ENCODE data around the gene TRAIP. TPM values are rescaled to one million over a fixed set of nuclear protein-coding genes. Genes with fewer than 3 reads are reported as not detected.

TRAIP gene
- total RNA-seq, 6 donors from 2014 or later: 1.4 to 9.4 (median 3.5) TPM

DNA sequence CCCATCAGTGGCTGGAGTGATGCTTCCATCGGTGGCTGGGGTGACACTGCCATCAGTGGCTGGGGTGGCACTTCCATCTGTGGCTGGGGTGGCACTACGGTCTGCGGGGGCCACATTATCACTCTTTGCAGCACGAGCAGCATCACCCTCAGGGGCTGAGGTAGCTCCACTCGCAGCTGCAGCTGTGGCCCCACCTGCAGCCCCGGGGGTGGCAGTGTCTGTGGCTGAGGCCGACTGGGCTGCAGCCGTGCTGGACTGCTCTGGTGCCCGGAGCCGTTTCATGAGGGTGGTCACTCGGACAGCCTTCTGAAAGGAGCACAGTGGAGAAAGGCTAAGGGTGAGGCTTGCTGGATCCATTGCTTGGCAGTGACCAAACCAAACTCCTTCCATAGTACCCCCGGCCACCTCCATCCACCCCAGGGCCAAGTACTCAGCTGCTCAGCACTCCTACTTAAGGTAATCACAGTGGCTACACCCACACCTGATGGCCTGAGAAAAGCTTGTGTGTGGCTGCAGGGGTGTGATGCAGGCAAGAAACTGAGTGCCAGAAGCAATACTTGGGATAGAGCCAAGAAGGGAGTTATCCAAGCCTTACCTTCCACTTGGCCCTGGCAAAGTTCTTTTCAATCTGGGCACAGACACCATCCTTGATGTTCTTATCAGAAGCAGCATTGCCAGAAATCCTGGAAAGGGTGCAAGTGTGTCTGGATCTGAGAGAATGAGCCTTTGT is 3.4 kb upstream of the TRAIP start:
- DNase-seq (peak in 1 of 2 donors; percentile 69), ATAC-seq (ENCODE audit: low FRiP score in 2 of 2) (no peak)
- Histone ChIP-seq H3K9me3 (no peaks in the 10 kb centered on the region), H3K27me3 (no peaks in the 10 kb centered on the region), H3K4me3 (no peak overlapping the region), H3K4me1 (peaks cover 0 to 12% (median 9%) of the 10 kb centered on the region in 4 donors), H3K27ac (no peak overlapping the region), H3K36me3 (no peaks in the 10 kb centered on the region)
- TF ChIP-seq EP300 (IDR thresholded peaks at IDR 0.05): no peak
- TF ChIP-seq CTCF (IDR thresholded peaks at IDR 0.05): no peak
- TF ChIP-seq POLR2A (IDR thresholded peaks at IDR 0.05): no peak
- TF ChIP-seq POLR2AphosphoS5 (IDR thresholded peaks at IDR 0.05): no peak
- 86% methylated on average over 5 of the region's 12 CpGs; no CpG with 5 or more reads in 1 of the 2 donors for WGBS, 2 donors

DNA sequence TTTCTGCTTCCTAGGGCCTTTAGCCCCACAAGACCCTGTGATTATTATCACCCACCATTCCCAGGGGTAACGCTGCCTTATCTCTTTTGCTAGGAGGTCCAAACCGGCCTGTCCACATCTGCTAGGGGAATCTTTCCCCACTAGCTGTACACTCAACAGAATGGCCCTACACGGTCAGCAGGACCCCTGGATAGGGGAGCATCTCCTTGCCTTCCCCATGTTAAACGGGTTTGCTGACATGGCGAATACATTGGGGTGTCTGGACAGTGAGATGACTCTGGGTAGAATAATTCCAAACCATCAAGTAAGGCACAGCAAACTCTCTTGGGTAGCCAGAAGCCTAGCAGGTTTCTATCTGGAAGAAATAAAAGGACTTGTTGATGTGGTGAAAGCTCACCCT is 702 bp downstream of the TRAIP start:
- no peak for TF ChIP-seq EP300 (IDR thresholded peaks at IDR 0.05)
- TF ChIP-seq POLR2AphosphoS5 (IDR thresholded peaks at IDR 0.05): no peak
- TF ChIP-seq CTCF (IDR thresholded peaks at IDR 0.05): no peak
- TF ChIP-seq POLR2A (IDR thresholded peaks at IDR 0.05): no peak

GRCh38 chr3:49845694-49846093 is 10.7 kb downstream of the TRAIP start:
- Histone ChIP-seq H3K27ac (no peak overlapping the region), H3K36me3 (no peaks in the 10 kb centered on the region), H3K27me3 (no peaks in the 10 kb centered on the region), H3K4me1 (no peaks in the 10 kb centered on the region), H3K9me3 (no peaks in the 10 kb centered on the region), H3K4me3 (no peak overlapping the region)
- no peak for DNase-seq
- TF ChIP-seq POLR2AphosphoS5 (IDR thresholded peaks at IDR 0.05): no peak
- TF ChIP-seq CTCF (IDR thresholded peaks at IDR 0.05): no peak
- no peak for TF ChIP-seq POLR2A (IDR thresholded peaks at IDR 0.05)
- no peak for TF ChIP-seq EP300 (IDR thresholded peaks at IDR 0.05)
- no peak for ATAC-seq (ENCODE audit: low FRiP score in 2 of 2)
- WGBS, 2 donors: 92 to 93% methylated on average over 3 of the region's 3 CpGs

More for the DNA sequence above, 702 bp downstream of the TRAIP start:
- no peak overlapping the region for H3K27ac ChIP-seq
- H3K9me3 ChIP-seq: no peaks in the 10 kb centered on the region
- H3K27me3 ChIP-seq: no peaks in the 10 kb centered on the region
- no peaks in the 10 kb centered on the region for H3K36me3 ChIP-seq
- H3K4me3 ChIP-seq: peak overlapping the region in 3 of 4 donors; percentile 55 to 71 (median 64)
- 54 to 60% methylated on average over 5 of the region's 5 CpGs for WGBS, 2 donors
- ATAC-seq (ENCODE audit: low FRiP score in 2 of 2): no peak
- peaks cover 0 to 12% (median 9%) of the 10 kb centered on the region in 4 donors for H3K4me1 ChIP-seq
- no peak for DNase-seq

DNA sequence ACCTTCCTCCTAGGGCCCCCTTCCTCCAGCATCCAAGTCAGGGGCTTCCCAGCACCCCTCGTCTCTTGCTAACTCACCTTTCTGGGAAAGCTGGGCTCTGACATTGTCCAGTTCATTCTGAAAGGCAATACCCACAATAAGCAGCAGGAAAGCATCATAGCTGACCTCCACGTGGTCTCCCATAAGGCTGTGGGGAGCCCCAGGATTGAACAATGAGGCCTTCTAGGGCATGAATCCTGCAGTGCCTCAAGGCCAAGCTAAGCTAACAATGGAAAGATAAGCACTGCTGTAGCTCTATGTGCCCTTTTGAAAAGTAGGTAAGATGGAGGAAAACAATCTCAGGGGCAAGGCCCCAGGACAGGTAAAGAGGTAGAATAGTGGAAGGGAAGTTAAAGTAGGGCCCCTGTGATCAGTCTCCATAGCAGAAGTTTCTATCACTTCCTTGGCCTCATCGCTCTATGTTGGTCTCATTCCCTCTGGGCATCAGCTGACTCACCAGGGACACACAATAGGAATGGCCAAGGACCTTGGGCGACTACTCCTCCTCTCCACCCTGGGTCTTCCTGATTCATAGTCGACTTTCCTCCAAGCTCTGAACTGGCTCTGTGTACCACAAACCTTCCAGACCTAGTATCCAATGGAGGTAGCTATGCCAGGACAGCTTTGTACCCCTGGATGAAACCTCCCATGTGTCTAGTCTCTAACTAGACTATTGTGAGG is 11.7 kb downstream of the TRAIP start:
- Histone ChIP-seq H3K4me3 (no peak overlapping the region), H3K9me3 (no peaks in the 10 kb centered on the region), H3K4me1 (peaks cover 0 to 6% (median under 1%) of the 10 kb centered on the region in 4 donors), H3K27ac (no peak overlapping the region), H3K36me3 (no peaks in the 10 kb centered on the region), H3K27me3 (no peaks in the 10 kb centered on the region)
- WGBS, 2 donors: 84 to 94% methylated on average over 5 of the region's 5 CpGs
- no peak for DNase-seq
- no peak for ATAC-seq (ENCODE audit: low FRiP score in 2 of 2)
- TF ChIP-seq CTCF (IDR thresholded peaks at IDR 0.05): no peak
- no peak for TF ChIP-seq POLR2A (IDR thresholded peaks at IDR 0.05)
- TF ChIP-seq EP300 (IDR thresholded peaks at IDR 0.05): no peak
- no peak for TF ChIP-seq POLR2AphosphoS5 (IDR thresholded peaks at IDR 0.05)
